ENCODE data around the gene ALDH8A1.

The ALDH8A1 gene

GRCh38 chr6:134873500-134874388 is 76.2 kb downstream of the ALDH8A1 start:
- no peaks in the 10 kb centered on the region for H3K36me3 ChIP-seq (ENCODE audit: control insufficient read depth, insufficient read depth, low read length)
- H3K9me3 ChIP-seq (ENCODE audit: control insufficient read depth, insufficient read depth, low read length) = peaks cover 3% of the 10 kb centered on the region
- H3K4me1 ChIP-seq (ENCODE audit: control insufficient read depth, insufficient read depth, low read length) = no peaks in the 10 kb centered on the region
- no peak overlapping the region for H3K4me3 ChIP-seq (ENCODE audit: low read length)
- whole genome bisulfite sequencing (ENCODE audit: insufficient coverage, insufficient read length) = no CpG with 5 or more reads among the region's 7 CpGs
- H3K27ac ChIP-seq (ENCODE audit: low read length) = no peak overlapping the region
- DNase-seq (ENCODE audit: low read depth, low spot score) = no peak
- H3K27me3 ChIP-seq (ENCODE audit: control insufficient read depth, insufficient read depth, low read length) = no peaks in the 10 kb centered on the region

GRCh38 chr6:134870677-134871498 is 79.0 kb downstream of the ALDH8A1 start:
- WGBS (ENCODE audit: insufficient coverage, insufficient read length) = no CpG with 5 or more reads among the region's 9 CpGs
- Histone ChIP-seq H3K36me3 (ENCODE audit: control insufficient read depth, insufficient read depth, low read length) (no peaks in the 10 kb centered on the region), H3K27me3 (ENCODE audit: control insufficient read depth, insufficient read depth, low read length) (no peaks in the 10 kb centered on the region), H3K4me3 (ENCODE audit: low read length) (no peak overlapping the region), H3K4me1 (ENCODE audit: control insufficient read depth, insufficient read depth, low read length) (no peaks in the 10 kb centered on the region), H3K9me3 (ENCODE audit: control insufficient read depth, insufficient read depth, low read length) (peaks cover 3% of the 10 kb centered on the region), H3K27ac (ENCODE audit: low read length) (no peak overlapping the region)
- DNase-seq (ENCODE audit: low read depth, low spot score) = no peak

DNA sequence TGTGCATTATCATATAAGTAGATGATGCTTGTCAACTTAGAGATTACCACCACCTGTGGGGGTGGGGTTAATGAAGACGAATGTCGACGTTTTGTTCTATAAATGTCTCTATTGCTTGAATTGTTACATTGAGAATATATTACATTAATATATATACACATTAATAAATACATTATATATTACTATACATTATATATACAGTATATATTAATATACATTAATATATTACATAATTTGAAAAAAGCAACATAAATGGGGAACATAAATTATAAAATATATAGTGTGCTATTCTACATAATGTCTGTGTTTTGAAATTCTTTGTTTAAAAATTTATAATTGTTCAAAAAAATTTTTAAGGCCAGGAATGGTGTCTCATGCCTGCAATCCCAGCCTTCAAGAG is 81.1 kb downstream of the ALDH8A1 start:
- Histone ChIP-seq H3K36me3 (ENCODE audit: control insufficient read depth, insufficient read depth, low read length) (no peaks in the 10 kb centered on the region), H3K4me3 (ENCODE audit: low read length) (no peak overlapping the region), H3K9me3 (ENCODE audit: control insufficient read depth, insufficient read depth, low read length) (no peaks in the 10 kb centered on the region), H3K27ac (ENCODE audit: low read length) (no peak overlapping the region), H3K4me1 (ENCODE audit: control insufficient read depth, insufficient read depth, low read length) (no peaks in the 10 kb centered on the region), H3K27me3 (ENCODE audit: control insufficient read depth, insufficient read depth, low read length) (no peaks in the 10 kb centered on the region)
- DNase-seq (ENCODE audit: low read depth, low spot score) = no peak
- WGBS (ENCODE audit: insufficient coverage, insufficient read length) = no CpG with 5 or more reads among the region's 3 CpGs

All from iPS DF 6.9 (cell line).